HG03558 (cell line): Measurements from ENCODE around the gene HRG.

ENCODE experiments used
- ATAC-seq: cut with Tn5 transposase; IDR thresholded peaks from one replicate; pipeline ENCODE4 v1.9.1; 2021; ENCODE audit warnings: moderate number of reproducible peaks; ENCODE audit not compliant: unreplicated experiment; ENCODE audit errors: extremely low read depth

HRG gene

GRCh38 chr3:186719945-186720739 lies 54.3 kb downstream of the HRG start:
- no peak for ATAC-seq

DNA sequence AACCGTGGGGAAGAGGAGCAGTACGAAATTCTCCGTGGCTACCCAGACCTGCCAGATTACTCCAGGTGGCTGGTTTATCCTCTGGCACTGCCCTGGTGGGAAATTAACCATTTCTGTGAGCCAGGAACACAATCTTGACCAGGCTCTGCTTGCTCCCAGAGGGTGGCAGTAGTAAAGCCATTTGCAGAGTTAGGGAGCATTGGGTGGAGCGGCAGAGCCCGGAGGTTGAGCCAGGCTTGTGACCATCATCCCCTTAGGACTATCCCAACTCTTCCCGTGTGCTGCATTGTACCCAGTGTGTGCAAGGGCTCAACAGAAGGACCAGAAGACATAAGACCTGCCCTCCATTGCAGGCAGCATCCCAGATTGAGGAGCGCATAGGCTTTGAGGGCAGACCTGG lies 56.6 kb downstream of the HRG start:
- ATAC-seq = no peak

GRCh38 chr3:186724911-186725310 lies 59.1 kb downstream of the HRG start:
- ATAC-seq = no peak
